Activated CD8-positive, alpha-beta memory T cell treated with anti-CD3 and anti-CD28 coated beads, Interleukin-2, amount 10 ng/mL, durations not matched to agents 7 days and 5 days (primary cell): ENCODE results near the gene SF3A2. TPM values are rescaled to one million over a fixed set of nuclear protein-coding genes. Genes with fewer than 3 reads are reported as not detected.

Experiments used
- ATAC-seq: fragments of 150-1000 bp; cut with Tn5 transposase; one replicate; pipeline ENCODE4 v1.10.0; 2021; ENCODE audit warnings: moderate library complexity
- CTCF ChIA-PET: fragments of 350-600 bp; sonication (Branson Sonifier 250); formaldehyde crosslinking; loops from one replicate; lab custom pipeline; 2021; ENCODE audit warnings: antibody characterized with exemption; lab: Charles Lee
- DNase-seq: peaks from one replicate; pipeline ENCODE4 v3.0.0-alpha.2; 2020
- H3K27ac Mint-ChIP-seq: one replicate; pipeline ENCODE4 v1.8.0; 2021; ENCODE audit warnings: mild to moderate bottlenecking, mixed read lengths
- H3K27me3 Mint-ChIP-seq: one replicate; pipeline ENCODE4 v1.8.0; 2021; ENCODE audit warnings: mixed read lengths
- H3K36me3 Mint-ChIP-seq: one replicate; pipeline ENCODE4 v1.8.0; 2021; ENCODE audit warnings: mild to moderate bottlenecking, mixed read lengths
- H3K4me1 Mint-ChIP-seq: one replicate; pipeline ENCODE4 v1.8.0; 2021; ENCODE audit warnings: mixed read lengths
- H3K4me3 Mint-ChIP-seq: one replicate; pipeline ENCODE4 v1.8.0; 2021; ENCODE audit warnings: mild to moderate bottlenecking, moderate library complexity, mixed read lengths
- H3K9me3 Mint-ChIP-seq: one replicate; pipeline ENCODE4 v1.8.0; 2022; ENCODE audit warnings: low read depth, mixed read lengths
- total RNA-seq, 2 experiments: library from RNA; stranded (reverse); gene quantifications; one replicate each; pipeline ENCODE4 v1.2.3, GENCODE V29; 2021

SF3A2 gene
- total RNA-seq, 2 experiments from 2014 or later: 167 to 178 TPM

- Mint-ChIP-seq H3K27me3 (no peaks in the 10 kb centered on the region), H3K9me3 (no peaks in the 10 kb centered on the region), H3K36me3 (peaks cover 34% of the 10 kb centered on the region), H3K27ac (peak overlapping the region; percentile 67), H3K4me3 (peak overlapping the region; percentile 13), H3K4me1 (peaks cover 36% of the 10 kb centered on the region)
- CTCF ChIA-PET: interaction anchor here (0.6 to 2.2 kb wide), 3 partner anchors 28 to 87 kb away, joined by 5 to 19 read pairs (median 5); no protein-coding TSS in a partner anchor
- DNase-seq (no peak), ATAC-seq (no peak)
Measured at GRCh38 chr19:2233601-2234280, 2.9 kb upstream of the SF3A2 start.

GRCh38 chr19:2234996-2235380, 1.6 kb upstream of the SF3A2 start:
- DNase-seq (no peak), ATAC-seq (no peak)
- no peaks in the 10 kb centered on the region for H3K9me3 Mint-ChIP-seq
- H3K36me3 Mint-ChIP-seq: peaks cover 33% of the 10 kb centered on the region
- peaks cover 46% of the 10 kb centered on the region for H3K4me1 Mint-ChIP-seq
- CTCF ChIA-PET: interaction anchor here (0.8 to 2.2 kb wide), 11 partner anchors 19 to 159 kb away, joined by 3 to 19 read pairs (median 7); partner anchors contain the start of gene AP3D1
- H3K4me3 Mint-ChIP-seq: peak overlapping the region; percentile 93
- H3K27ac Mint-ChIP-seq: peak overlapping the region; percentile 87
- H3K27me3 Mint-ChIP-seq: no peaks in the 10 kb centered on the region

GRCh38 chr19:2235381-2236063, 1.1 kb upstream of the SF3A2 start:
- CTCF ChIA-PET: interaction anchor here (0.7 to 2.2 kb wide), 19 partner anchors 18 to 376 kb away, joined by 3 to 19 read pairs (median 4); partner anchors contain the start of genes AP3D1, LSM7 and SPPL2B
- DNase-seq (no peak), ATAC-seq (peak; percentile 5)
- Mint-ChIP-seq H3K27ac (peak overlapping the region; percentile 87), H3K27me3 (no peaks in the 10 kb centered on the region), H3K9me3 (no peaks in the 10 kb centered on the region), H3K4me3 (peak overlapping the region; percentile 93), H3K36me3 (peaks cover 35% of the 10 kb centered on the region), H3K4me1 (peaks cover 50% of the 10 kb centered on the region)

GRCh38 chr19:2236064-2236313, 635 bp upstream of the SF3A2 start:
- peak overlapping the region; percentile 93 for H3K4me3 Mint-ChIP-seq
- H3K4me1 Mint-ChIP-seq: peaks cover 55% of the 10 kb centered on the region
- H3K27me3 Mint-ChIP-seq: no peaks in the 10 kb centered on the region
- H3K9me3 Mint-ChIP-seq: no peaks in the 10 kb centered on the region
- peak overlapping the region; percentile 96 for H3K27ac Mint-ChIP-seq
- no peak for DNase-seq
- CTCF ChIA-PET: interaction anchor here (0.7 to 2.2 kb wide), 18 partner anchors 18 to 375 kb away, joined by 3 to 19 read pairs (median 4); partner anchors contain the start of genes AP3D1, LSM7 and SPPL2B
- no peak for ATAC-seq
- H3K36me3 Mint-ChIP-seq: peaks cover 39% of the 10 kb centered on the region

- Mint-ChIP-seq H3K36me3 (peaks cover 44% of the 10 kb centered on the region), H3K27ac (peak overlapping the region; percentile 96)
Measured at GRCh38 chr19:2237051-2237868, 636 bp downstream of the SF3A2 start.

GRCh38 chr19:2237869-2238153, 1.2 kb downstream of the SF3A2 start:
- Mint-ChIP-seq H3K27me3 (no peaks in the 10 kb centered on the region), H3K4me1 (peaks cover 71% of the 10 kb centered on the region), H3K27ac (peak overlapping the region; percentile 96), H3K36me3 (peaks cover 45% of the 10 kb centered on the region), H3K9me3 (no peaks in the 10 kb centered on the region), H3K4me3 (peak overlapping the region; percentile 93)
- ATAC-seq (no peak), DNase-seq (no peak)
- CTCF ChIA-PET: interaction anchor here (1.1 to 5.9 kb wide), 11 partner anchors 14 to 373 kb away, joined by 3 to 68 read pairs (median 4); partner anchors contain the start of genes AP3D1 and LMNB2

More at GRCh38 chr19:2237051-2237868, 636 bp downstream of the SF3A2 start:
- ATAC-seq (no peak), DNase-seq (no peak)
- CTCF ChIA-PET: interaction anchor here (1.1 to 5.9 kb wide), 10 partner anchors 15 to 220 kb away, joined by 3 to 68 read pairs (median 6); partner anchors contain the start of genes AP3D1 and LMNB2
- no peaks in the 10 kb centered on the region for H3K27me3 Mint-ChIP-seq
- H3K4me1 Mint-ChIP-seq: peaks cover 67% of the 10 kb centered on the region
- H3K9me3 Mint-ChIP-seq: no peaks in the 10 kb centered on the region
- peak overlapping the region; percentile 93 for H3K4me3 Mint-ChIP-seq

GRCh38 chr19:2239173-2239572, 2.5 kb downstream of the SF3A2 start:
- no peaks in the 10 kb centered on the region for H3K27me3 Mint-ChIP-seq
- H3K27ac Mint-ChIP-seq: peak overlapping the region; percentile 96
- DNase-seq (no peak), ATAC-seq (no peak)
- peak overlapping the region; percentile 93 for H3K4me3 Mint-ChIP-seq
- CTCF ChIA-PET: interaction anchor here (0.7 to 5.9 kb wide), 14 partner anchors 10 to 409 kb away, joined by 3 to 68 read pairs (median 4); partner anchors contain the start of gene JSRP1
- H3K9me3 Mint-ChIP-seq: no peaks in the 10 kb centered on the region
- H3K36me3 Mint-ChIP-seq: peaks cover 41% of the 10 kb centered on the region
- peaks cover 60% of the 10 kb centered on the region for H3K4me1 Mint-ChIP-seq

- CTCF ChIA-PET: interaction anchor here (0.7 to 5.9 kb wide), 16 partner anchors 11 to 408 kb away, joined by 3 to 68 read pairs (median 4); partner anchors contain the start of gene JSRP1
- Mint-ChIP-seq H3K27ac (peak overlapping the region; percentile 96), H3K36me3 (peaks cover 47% of the 10 kb centered on the region), H3K4me1 (peaks cover 53% of the 10 kb centered on the region), H3K4me3 (peak overlapping the region; percentile 93), H3K27me3 (no peaks in the 10 kb centered on the region), H3K9me3 (no peaks in the 10 kb centered on the region)
- no peak for ATAC-seq
- DNase-seq: peak; percentile 74
Measured at GRCh38 chr19:2239771-2240770, 3.4 kb downstream of the SF3A2 start.

- Mint-ChIP-seq H3K9me3 (no peaks in the 10 kb centered on the region), H3K27ac (peak overlapping the region; percentile 96), H3K27me3 (no peaks in the 10 kb centered on the region), H3K4me3 (peak overlapping the region; percentile 93), H3K36me3 (peaks cover 53% of the 10 kb centered on the region), H3K4me1 (peaks cover 50% of the 10 kb centered on the region)
- CTCF ChIA-PET: interaction anchor here (0.8 to 5.9 kb wide), 7 partner anchors 11 to 151 kb away, joined by 3 to 68 read pairs (median 6); no protein-coding TSS in a partner anchor
- DNase-seq: no peak
- ATAC-seq: no peak
Measured at GRCh38 chr19:2240881-2241760, 4.5 kb downstream of the SF3A2 start.

- H3K27me3 Mint-ChIP-seq: no peaks in the 10 kb centered on the region
- H3K9me3 Mint-ChIP-seq: no peaks in the 10 kb centered on the region
- CTCF ChIA-PET: interaction anchor here (5.8 to 5.9 kb wide), 2 partner anchors 10 to 19 kb away, joined by 39 to 68 read pairs; no protein-coding TSS in a partner anchor
- H3K27ac Mint-ChIP-seq: no peak overlapping the region
- no peak overlapping the region for H3K4me3 Mint-ChIP-seq
- peaks cover 47% of the 10 kb centered on the region for H3K4me1 Mint-ChIP-seq
- no peak for ATAC-seq
- peaks cover 50% of the 10 kb centered on the region for H3K36me3 Mint-ChIP-seq
- DNase-seq: no peak
Measured at GRCh38 chr19:2242092-2242537, 5.5 kb downstream of the SF3A2 start.

GRCh38 chr19:2242816-2243215, 6.2 kb downstream of the SF3A2 start:
- no peak overlapping the region for H3K4me3 Mint-ChIP-seq
- H3K27me3 Mint-ChIP-seq: no peaks in the 10 kb centered on the region
- no peak overlapping the region for H3K27ac Mint-ChIP-seq
- H3K4me1 Mint-ChIP-seq: peaks cover 44% of the 10 kb centered on the region
- peaks cover 44% of the 10 kb centered on the region for H3K36me3 Mint-ChIP-seq
- no peaks in the 10 kb centered on the region for H3K9me3 Mint-ChIP-seq
- CTCF ChIA-PET: interaction anchor here (1.3 kb wide), 1 partner anchor 15 kb away, joined by 3 read pairs; no protein-coding TSS in a partner anchor
- no peak for ATAC-seq
- DNase-seq: no peak
